HepG2 (cell line): ENCODE data around the gene FAM83C.

ENCODE experiments used
- ATRX ChIP-seq: sonication (generic); formaldehyde crosslinking; IDR thresholded peaks from 2 replicates; pipeline ENCODE4 v1.4.0; 2020; ENCODE audit warnings: missing genetic modification reagents, borderline replicate concordance
- ETV5 ChIP-seq: IDR thresholded peaks from 2 replicates; pipeline ENCODE4 v1.6.1; 2018; ENCODE audit warnings: missing biosample characterization, missing genetic modification reagents, inconsistent platforms, borderline replicate concordance
- HCFC1 ChIP-seq: fragments of 150-350 bp; IDR thresholded peaks from 2 replicates; pipeline ENCODE4 v1.6.1; 2014; ENCODE audit warnings: low read depth, low read length
- IRF2 ChIP-seq: IDR thresholded peaks from 2 replicates; pipeline ENCODE4 v1.6.1; 2018; ENCODE audit warnings: missing genetic modification reagents, missing compliant biosample characterization
- NFE2 ChIP-seq: sonication (generic); formaldehyde crosslinking; IDR thresholded peaks from 2 replicates; pipeline ENCODE4 v1.4.0; 2020; ENCODE audit warnings: missing genetic modification reagents
- RBM39 ChIP-seq: fragments of 200-400 bp; formaldehyde crosslinking; IDR thresholded peaks from one replicate; pipeline ENCODE4 v1.6.1; 2018; ENCODE audit warnings: antibody characterized with exemption, mild to moderate bottlenecking, low read depth, low read length; ENCODE audit not compliant: poor library complexity, severe bottlenecking
- SMC3 ChIP-seq: IDR thresholded peaks from 2 replicates; pipeline ENCODE4 v1.6.1; 2011; ENCODE audit warnings: low read length, improper control_type of control experiment
- TF ChIP-seq, protein P1 (sequence below): sonication (generic); formaldehyde crosslinking; IDR thresholded peaks from 2 replicates; pipeline ENCODE4 v1.5.0; 2020; ENCODE audit warnings: mild to moderate bottlenecking, missing genetic modification reagents, moderate library complexity
- TF ChIP-seq, protein P2 (sequence below), 2 experiments: IDR thresholded peaks; 2 replicates each; pipeline ENCODE4 v1.6.1; 2011 to 2012; ENCODE audit warnings: low read length in 2 of 2, borderline replicate concordance in 1 of 2, low read depth in 1 of 2, mild to moderate bottlenecking in 1 of 2, moderate library complexity in 1 of 2
- TF ChIP-seq, protein P3 (sequence below): sonication (generic); formaldehyde crosslinking; IDR thresholded peaks from 2 replicates; pipeline ENCODE4 v1.8.1; 2023; ENCODE audit warnings: mild to moderate bottlenecking, missing genetic modification reagents
- TF ChIP-seq, protein P4 (sequence below): sonication (generic); formaldehyde crosslinking; IDR thresholded peaks from 2 replicates; pipeline ENCODE4 v1.5.0; 2020; ENCODE audit warnings: mild to moderate bottlenecking, missing genetic modification reagents

DNA sequence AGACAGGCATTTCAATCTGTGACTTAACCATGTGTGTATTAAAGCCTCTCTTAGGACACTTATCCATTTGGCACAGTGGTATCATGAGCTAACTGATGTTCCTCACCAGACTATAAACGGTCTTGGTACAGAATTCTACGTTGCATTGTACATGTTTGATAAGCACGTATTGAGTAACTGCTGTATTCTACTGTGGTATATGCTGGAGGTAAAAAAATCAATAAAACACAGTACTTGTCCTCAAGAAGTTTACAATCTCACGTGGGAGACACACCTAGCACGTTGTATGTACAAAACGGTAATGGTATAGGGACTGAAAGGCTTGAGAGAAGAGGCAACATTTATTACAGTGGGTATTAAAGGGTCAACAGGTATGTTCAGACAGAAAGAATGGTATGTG, 33.2 kb upstream of the FAM83C start:
- TF ChIP-seq IRF2 (CRISPR knock-in tag) (no peak), ETV5 (CRISPR knock-in tag) (no peak), SMC3 (no peak), ATRX (no peak), RBM39 (no peak), NFE2 (CRISPR knock-in tag) (no peak), HCFC1 (no peak)
- TF ChIP-seq, protein P1, sequence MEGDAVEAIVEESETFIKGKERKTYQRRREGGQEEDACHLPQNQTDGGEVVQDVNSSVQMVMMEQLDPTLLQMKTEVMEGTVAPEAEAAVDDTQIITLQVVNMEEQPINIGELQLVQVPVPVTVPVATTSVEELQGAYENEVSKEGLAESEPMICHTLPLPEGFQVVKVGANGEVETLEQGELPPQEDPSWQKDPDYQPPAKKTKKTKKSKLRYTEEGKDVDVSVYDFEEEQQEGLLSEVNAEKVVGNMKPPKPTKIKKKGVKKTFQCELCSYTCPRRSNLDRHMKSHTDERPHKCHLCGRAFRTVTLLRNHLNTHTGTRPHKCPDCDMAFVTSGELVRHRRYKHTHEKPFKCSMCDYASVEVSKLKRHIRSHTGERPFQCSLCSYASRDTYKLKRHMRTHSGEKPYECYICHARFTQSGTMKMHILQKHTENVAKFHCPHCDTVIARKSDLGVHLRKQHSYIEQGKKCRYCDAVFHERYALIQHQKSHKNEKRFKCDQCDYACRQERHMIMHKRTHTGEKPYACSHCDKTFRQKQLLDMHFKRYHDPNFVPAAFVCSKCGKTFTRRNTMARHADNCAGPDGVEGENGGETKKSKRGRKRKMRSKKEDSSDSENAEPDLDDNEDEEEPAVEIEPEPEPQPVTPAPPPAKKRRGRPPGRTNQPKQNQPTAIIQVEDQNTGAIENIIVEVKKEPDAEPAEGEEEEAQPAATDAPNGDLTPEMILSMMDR (CRISPR knock-in tag), result no peak
- TF ChIP-seq, protein P2, sequence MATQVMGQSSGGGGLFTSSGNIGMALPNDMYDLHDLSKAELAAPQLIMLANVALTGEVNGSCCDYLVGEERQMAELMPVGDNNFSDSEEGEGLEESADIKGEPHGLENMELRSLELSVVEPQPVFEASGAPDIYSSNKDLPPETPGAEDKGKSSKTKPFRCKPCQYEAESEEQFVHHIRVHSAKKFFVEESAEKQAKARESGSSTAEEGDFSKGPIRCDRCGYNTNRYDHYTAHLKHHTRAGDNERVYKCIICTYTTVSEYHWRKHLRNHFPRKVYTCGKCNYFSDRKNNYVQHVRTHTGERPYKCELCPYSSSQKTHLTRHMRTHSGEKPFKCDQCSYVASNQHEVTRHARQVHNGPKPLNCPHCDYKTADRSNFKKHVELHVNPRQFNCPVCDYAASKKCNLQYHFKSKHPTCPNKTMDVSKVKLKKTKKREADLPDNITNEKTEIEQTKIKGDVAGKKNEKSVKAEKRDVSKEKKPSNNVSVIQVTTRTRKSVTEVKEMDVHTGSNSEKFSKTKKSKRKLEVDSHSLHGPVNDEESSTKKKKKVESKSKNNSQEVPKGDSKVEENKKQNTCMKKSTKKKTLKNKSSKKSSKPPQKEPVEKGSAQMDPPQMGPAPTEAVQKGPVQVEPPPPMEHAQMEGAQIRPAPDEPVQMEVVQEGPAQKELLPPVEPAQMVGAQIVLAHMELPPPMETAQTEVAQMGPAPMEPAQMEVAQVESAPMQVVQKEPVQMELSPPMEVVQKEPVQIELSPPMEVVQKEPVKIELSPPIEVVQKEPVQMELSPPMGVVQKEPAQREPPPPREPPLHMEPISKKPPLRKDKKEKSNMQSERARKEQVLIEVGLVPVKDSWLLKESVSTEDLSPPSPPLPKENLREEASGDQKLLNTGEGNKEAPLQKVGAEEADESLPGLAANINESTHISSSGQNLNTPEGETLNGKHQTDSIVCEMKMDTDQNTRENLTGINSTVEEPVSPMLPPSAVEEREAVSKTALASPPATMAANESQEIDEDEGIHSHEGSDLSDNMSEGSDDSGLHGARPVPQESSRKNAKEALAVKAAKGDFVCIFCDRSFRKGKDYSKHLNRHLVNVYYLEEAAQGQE (IDR thresholded peaks at IDR 0.05; ENCODE audit: borderline replicate concordance in 1 of 2, low read depth in 1 of 2, low read length in 2 of 2), result no peak
- TF ChIP-seq, protein P3, sequence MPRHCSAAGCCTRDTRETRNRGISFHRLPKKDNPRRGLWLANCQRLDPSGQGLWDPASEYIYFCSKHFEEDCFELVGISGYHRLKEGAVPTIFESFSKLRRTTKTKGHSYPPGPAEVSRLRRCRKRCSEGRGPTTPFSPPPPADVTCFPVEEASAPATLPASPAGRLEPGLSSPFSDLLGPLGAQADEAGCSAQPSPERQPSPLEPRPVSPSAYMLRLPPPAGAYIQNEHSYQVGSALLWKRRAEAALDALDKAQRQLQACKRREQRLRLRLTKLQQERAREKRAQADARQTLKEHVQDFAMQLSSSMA (CRISPR knock-in tag), result no peak
- TF ChIP-seq, protein P4, sequence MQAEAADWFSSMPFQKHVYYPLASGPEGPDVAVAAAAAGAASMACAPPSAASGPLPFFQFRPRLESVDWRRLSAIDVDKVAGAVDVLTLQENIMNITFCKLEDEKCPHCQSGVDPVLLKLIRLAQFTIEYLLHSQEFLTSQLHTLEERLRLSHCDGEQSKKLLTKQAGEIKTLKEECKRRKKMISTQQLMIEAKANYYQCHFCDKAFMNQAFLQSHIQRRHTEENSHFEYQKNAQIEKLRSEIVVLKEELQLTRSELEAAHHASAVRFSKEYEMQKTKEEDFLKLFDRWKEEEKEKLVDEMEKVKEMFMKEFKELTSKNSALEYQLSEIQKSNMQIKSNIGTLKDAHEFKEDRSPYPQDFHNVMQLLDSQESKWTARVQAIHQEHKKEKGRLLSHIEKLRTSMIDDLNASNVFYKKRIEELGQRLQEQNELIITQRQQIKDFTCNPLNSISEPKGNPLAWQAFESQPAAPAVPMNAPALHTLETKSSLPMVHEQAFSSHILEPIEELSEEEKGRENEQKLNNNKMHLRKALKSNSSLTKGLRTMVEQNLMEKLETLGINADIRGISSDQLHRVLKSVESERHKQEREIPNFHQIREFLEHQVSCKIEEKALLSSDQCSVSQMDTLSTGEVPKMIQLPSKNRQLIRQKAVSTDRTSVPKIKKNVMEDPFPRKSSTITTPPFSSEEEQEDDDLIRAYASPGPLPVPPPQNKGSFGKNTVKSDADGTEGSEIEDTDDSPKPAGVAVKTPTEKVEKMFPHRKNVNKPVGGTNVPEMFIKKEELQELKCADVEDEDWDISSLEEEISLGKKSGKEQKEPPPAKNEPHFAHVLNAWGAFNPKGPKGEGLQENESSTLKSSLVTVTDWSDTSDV, result no peak
